GM19025 (cell line): ENCODE results near the gene AKAP8L.
"Not testable (repeated sequence)": the region's sequence is repeated elsewhere in the genome, so short reads cannot be mapped to it uniquely, and the experiment has no call there.

Source experiments
- ATAC-seq: cut with Tn5 transposase; IDR thresholded peaks from one replicate; pipeline ENCODE4 v1.9.1; 2021; ENCODE audit warnings: mild to moderate bottlenecking, low read depth, moderate library complexity; ENCODE audit not compliant: unreplicated experiment

Gene AKAP8L

DNA sequence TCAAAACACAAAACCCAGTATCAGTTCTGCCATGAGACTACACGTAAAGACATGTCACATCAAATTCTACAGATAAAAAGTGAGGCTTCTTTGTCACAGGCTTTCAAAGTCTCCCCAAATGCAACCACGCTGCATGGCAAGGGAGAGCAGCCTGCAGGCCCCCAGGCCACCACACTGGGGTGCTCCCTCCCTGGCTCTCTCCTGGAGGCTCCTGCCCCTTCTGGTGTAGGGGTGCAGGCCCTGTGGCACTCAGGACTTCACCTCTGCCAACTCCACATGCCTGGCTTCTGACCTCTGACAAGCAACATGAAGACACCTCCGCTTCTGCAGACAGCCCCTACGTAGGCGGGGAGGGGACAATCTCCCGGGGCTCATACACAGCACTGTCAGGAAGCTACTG, 53.5 kb downstream of the AKAP8L start:
- no peak for ATAC-seq

DNA sequence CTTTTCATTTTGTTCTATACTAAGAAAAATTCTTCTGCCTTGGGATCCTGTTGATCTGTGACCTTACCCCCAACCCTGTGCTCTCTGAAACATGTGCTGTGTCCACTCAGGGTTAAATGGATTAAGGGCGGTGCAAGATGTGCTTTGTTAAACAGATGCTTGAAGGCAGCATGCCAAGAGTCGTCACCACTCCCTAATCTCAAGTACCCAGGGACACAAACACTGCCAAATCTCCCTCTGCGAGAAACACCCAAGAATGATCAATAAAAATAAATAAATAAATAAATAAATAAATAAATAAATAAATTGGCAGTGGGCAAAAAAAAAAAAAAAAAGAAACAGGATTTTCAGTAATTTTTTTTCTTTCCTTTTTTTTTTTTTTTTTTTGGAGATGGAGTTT, 55.0 kb downstream of the AKAP8L start:
- ATAC-seq: not testable (repeated sequence)

DNA sequence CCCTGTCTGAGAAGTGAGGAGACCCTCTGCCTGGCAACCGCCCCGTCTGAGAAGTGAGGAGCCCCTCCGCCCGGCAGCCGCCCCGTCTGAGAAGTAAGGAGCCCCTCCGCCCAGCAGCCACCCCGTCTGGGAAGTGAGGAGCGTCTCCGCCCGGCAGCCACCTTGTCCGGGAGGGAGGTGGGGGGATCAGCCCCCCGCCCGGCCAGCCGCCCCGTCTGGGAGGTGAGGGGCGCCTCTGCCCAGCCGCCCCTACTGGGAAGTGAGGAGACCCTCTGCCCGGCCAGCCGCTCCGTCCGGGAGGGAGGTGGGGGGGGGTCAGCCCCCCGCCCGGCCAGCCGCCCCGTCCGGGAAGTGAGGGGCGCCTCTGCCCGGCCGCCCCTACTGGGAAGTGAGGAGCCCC, 55.7 kb downstream of the AKAP8L start:
- not testable (repeated sequence) for ATAC-seq

DNA sequence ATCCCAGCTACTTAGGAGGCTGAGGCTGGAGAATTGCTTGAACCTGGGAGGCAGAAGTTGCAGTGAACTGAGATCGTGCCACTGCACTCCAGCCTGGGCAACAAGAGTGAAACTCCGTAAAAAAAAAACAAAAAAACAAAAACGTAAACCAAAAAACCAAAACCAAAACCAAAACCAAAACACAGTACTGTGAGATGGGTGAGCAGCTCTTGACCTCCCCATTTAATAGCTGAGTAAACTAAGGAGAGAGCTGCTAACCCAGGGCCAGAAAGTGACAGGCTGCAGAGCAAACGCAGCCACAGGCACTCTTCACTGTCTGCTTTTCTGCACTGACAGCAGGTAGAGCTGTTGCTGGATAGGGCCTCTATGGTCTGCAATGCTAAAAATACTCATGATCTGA, 58.8 kb downstream of the AKAP8L start:
- ATAC-seq: not testable (repeated sequence)

DNA sequence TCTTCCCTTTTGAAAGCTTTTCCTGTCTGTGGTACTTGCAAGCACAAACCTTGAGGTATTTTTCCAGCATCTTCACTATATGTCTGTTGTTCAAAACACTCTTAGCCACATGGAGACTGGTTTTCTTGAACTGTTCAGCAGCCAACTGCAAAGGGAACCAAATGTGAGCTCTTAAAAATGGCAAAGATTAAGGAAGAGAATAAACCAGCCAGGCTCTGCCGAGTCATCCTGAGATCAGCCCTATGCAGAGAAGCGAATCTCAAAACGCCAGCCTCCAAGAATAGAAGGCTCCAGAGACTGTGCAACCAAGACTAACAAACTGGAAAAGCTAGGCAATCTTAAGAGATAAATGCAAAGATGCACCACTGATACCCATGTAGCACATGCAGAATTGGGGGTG, 59.9 kb downstream of the AKAP8L start:
- no peak for ATAC-seq

DNA sequence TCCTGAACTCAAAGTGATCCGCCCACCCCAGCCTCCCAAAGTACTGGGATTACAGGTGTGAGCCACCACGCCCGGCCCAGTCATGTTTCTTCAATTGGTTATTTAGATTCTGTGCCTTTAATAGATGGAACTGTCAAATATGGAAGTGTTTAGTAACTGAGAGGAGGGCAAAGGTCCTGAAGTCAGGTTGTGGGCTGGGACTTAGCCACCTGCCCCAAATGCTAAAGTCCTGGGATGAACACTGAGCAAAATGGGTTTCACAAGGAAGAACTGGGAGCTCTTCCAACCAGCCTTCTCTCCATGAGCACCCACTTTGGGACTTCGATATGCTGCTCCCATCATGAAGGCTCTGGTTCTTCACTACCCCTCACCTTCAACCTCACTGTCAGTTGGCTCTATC, 60.9 kb downstream of the AKAP8L start:
- no peak for ATAC-seq

DNA sequence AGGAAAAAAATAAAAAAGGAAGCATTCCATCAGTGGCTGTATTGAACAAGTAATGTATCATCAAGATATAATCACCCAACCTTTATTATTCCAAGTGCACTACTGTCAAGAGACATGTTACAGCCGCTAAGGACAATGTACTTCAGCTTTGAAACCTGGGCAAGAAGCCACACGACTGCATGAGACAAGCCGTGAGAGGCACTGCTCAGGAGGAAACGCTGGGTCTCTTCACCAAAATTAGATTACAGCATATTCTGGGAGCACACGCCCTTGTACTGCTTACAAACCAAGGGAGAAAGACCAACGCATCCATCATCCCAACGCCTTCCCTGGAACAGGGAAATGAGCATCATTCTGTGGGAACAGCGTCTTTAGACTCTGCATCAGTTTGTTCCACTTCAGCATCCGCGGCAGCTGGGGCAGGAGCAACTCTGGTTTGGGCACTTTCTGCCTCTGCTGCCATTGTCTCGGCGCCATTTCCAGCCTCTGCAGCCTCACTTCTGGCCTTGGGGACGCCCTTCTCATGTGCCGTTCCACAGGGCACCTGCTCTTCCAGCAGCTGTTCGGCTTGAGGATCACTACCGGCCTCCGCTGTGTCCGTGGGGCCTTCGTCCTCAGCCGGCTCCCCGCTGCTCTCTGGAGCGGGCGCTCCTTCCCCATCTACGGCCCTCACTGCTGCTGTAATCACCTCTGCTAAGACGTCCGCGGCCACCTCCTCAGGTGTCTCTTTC, 64.1 kb downstream of the AKAP8L start:
- no peak for ATAC-seq

DNA sequence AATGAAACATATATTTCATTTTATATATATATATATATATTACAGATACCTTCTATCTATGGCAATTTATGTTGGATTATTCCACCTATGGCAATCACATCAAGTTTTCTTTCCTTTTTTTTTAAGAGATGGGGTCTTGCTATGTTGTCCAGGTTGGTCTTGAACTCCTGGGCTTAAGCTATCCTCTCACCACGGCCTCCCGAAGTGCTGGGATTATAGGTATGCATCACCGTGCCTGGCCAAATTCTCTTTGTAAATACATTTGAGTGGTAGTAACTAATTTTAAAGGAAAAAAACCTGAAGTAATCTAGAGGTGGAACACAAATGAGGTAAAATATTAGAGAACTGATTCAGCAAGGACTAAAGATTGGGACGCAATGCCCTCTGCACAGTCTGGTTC, 64.9 kb downstream of the AKAP8L start:
- no peak for ATAC-seq

DNA sequence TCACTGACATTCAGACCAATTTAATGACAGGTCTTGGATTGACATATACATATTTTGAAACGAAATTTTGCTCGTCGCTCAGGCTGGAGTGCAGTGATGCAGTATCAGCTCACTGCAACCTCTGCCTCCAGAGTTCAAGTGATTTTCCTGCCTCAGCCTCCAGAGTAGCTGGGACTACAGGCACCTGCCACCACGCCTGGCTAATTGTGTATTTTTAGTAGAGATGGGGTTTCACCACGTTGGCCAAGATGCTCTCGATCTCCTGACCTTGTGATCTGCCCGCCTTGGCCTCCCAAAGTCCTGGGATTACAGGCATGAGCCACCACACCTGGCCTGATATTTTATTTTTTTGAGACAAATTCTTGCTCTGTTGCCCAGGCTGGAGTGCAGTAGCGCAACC, 66.3 kb downstream of the AKAP8L start:
- ATAC-seq: not testable (repeated sequence)

DNA sequence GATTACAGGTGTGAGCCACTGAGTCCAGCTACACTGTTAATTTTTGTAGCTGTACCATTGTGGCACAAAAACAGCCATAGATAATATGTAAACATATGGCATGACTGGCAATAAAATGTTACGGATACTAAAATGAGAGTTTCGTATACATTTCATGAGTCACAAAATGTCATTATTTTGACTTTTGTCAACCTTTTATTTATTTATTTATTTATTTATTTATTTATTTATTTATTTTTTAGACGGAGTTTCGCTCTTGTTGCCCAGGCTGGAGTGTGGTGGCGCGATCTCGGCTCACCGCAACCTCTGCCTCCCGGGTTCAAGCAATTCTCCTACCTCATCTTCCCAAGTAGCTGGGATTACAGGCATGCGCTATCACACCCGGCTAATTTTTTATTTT, 77.5 kb downstream of the AKAP8L start:
- not testable (repeated sequence) for ATAC-seq

DNA sequence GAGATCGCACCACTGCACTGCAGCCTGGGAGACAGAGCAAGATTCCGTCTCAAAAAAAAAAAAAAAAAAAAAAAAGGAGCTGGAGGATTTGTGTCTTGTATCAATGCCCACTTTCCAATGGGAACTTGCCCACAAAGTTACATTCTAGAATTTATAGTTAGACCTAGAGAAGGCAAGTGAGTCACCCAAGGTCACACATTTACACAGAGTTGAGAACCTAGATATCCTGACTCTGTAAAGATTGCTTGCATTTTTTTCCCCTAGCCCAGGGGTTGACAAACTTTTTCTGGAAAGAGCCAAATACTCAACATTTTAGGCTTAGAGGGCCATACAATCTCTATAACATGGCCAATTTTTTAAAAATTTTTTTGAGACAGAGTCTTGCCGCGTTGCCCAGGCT, 78.7 kb downstream of the AKAP8L start:
- no peak for ATAC-seq

DNA sequence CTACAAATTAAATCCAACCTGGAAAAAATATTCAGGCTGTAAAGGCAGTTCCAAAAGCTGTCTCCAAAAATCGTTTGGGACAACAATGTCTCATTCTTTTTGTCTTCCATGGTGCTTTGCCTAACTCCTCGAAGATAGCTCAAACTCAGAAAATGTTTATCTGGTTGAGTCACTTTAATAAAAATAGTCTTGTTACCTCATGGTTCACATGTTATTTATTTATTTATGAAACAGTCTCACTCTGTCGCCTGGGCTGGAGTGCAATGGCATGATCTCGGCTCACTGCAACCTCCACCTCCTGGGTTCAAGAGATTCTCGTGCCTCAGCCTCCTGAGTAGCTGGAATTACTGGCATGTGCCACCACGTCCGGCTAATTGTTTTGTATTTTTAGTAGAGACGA, 81.6 kb downstream of the AKAP8L start:
- no peak for ATAC-seq

DNA sequence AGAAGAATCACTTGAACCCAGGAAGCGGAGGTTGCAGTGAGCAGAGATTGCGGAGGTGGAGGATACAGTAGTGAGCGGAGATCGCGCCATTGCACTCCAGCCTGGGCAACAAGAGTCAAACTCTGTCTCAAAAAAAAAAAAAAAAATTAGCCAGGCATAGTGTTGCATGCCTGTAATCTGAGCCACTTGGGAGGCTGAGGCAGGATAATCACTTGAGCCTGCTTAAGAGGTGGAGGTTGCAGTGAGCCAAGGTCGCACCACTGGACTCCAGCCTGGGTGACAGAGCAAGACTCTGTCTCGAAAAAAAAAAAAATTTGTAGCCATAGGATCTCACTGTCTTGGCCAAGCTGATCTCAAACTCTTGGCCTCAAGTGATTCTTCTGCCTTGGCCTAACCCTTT, 82.8 kb downstream of the AKAP8L start:
- ATAC-seq: not testable (repeated sequence)

DNA sequence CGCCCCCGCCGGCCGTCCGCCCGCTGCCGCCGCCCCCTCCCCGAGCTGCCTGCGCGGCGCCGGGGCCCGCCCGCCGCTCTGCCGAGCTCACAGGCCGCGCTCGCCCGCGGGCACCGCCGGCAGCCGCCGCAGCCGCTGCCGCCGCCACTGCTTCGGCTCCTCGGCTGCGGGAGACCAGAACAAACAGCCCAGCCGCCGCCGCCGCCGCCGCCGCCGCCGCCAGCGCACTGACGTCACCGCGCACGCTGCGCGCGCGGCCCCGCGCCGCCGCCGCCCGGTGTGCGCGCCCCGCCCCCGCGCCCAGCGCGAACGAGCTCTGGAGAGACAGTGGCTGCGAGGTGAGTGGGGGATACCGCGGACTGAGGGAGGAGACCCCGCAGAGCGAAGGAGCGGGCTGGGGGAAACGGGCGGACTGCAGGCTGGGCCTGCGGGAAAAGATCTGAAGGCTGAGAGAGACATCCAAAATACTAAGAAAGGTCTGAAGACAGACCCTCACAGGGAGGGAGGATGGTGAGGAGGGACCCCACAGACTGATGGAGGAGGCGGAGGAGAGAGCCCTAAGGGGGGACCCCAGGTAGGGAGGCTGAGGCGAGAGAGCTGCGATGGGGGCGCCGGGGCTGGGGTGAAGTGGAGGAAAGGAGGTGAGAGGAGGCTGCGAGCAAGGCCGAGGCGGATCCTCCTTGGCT, 86.3 kb downstream of the AKAP8L start, which contains the start of gene BRD4:
TSS of gene BRD4 (minus strand) at position 229 of the 686 bp plus-strand sequence. CDS start 59,440 bp downstream, outside the sequence.
- peak; percentile 48 for ATAC-seq

DNA sequence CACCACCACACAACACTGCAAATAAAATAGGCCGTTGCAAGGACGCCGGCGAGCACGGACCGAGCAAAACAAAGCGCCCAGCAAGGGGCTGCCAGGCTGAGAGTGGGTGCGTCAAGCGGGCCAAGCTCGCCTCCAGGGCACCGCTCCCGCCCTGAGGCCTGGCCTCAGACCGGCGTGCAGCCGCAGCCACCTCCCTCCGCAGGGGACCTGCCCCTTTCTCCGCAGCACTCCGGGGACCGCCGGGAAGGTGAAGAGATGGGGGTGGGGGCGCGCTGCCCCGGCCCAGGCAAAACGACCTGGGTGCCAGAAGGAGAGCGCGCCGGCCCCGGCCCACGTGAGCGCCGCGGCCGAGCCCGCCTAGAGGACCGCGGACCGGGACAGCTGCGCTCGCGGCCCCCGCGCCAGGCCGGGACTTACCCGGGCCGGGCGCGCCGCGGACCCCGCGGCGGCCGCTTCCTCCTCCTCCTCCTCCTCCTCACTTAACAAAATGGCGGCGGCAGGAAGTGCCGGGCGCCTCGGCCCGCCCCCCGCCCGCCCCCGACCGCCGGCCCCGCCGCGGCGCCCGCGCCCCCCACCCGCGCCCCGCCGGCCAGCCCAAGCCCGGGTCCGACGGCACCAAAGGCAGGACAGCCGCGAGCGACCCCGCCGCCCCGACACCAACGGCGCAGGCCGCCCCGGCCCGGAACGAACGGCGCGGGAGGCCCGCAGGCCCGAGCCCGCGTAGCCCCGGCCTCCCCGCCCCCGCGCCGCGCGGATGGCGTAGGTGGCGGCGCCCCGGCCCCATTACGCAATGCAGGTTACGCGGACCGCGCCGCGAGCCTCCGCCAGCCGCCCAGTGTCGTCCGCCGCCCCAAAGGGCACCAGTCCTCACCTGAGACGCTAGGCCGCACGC, 87.1 kb downstream of the AKAP8L start:
- ATAC-seq: peak; percentile 43

DNA sequence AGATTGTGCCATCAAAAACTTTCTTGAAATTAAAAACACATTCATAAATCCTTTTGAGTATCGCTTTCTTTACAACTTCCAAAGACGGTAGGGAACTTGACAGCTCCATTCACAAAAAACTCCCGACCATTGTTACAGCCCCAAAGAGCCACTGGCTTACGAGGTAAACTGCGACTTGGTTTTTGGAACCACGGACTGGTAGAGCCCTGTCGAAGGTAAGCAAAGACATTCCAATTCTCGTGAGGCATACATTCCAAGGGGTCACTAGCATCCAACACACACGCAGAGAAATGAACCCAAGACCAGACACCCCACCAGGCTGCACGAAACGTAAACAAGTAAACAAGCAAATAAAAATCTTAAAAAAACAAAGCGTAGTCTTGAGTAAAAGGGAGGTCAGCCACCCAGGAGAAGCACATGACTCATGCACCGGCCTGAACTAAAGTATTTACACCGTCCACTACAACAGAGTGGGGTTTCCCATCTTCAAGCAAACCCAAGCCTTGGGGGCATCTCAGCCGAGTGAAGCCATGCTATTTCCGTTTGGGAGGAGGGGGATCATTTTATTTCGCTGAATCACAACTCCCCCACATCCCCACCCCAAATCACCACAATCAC, 87.9 kb downstream of the AKAP8L start:
- ATAC-seq: no peak
